ENCODE measurements around the gene ARHGAP27.

DNA sequence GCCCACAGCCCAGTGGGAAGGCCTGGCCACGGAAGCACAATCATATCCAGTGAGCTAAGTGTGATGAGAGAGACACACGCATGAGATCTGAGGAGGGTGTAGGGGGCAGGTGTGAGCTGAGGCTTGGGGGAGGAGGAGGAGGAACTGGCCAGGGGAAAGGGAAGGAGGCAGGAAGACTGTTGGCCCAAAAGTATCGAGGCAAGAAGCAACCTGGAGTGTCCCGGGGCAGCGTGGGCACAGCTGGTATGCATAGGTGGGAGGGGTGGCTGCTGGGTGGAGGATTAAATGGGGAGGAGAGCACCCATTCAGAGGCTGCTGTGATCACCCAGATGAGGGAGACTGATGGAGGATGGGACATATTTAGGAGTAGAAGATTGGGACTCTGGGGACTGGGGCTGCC is 41.4 kb downstream of the ARHGAP27 start:
- TF ChIP-seq, protein P1, sequence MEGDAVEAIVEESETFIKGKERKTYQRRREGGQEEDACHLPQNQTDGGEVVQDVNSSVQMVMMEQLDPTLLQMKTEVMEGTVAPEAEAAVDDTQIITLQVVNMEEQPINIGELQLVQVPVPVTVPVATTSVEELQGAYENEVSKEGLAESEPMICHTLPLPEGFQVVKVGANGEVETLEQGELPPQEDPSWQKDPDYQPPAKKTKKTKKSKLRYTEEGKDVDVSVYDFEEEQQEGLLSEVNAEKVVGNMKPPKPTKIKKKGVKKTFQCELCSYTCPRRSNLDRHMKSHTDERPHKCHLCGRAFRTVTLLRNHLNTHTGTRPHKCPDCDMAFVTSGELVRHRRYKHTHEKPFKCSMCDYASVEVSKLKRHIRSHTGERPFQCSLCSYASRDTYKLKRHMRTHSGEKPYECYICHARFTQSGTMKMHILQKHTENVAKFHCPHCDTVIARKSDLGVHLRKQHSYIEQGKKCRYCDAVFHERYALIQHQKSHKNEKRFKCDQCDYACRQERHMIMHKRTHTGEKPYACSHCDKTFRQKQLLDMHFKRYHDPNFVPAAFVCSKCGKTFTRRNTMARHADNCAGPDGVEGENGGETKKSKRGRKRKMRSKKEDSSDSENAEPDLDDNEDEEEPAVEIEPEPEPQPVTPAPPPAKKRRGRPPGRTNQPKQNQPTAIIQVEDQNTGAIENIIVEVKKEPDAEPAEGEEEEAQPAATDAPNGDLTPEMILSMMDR (conservative IDR thresholded peaks at IDR 0.05; ENCODE audit: low read length): no peak
- no peak for TF ChIP-seq EZH2phosphoT487 (IDR thresholded peaks at IDR 0.05; ENCODE audit: borderline replicate concordance, low read depth, low read length)

Measured in OCI-LY7 (cell line).